C4-2B (cell line): ENCODE data around the gene CEP72.

Experiments used
- ZFX ChIP-seq: fragments of 450-650 bp; IDR thresholded peaks from 2 replicates; pipeline ENCODE4 v1.6.1; 2017
- TF ChIP-seq, protein P1 (sequence below): fragments of 450-650 bp; conservative IDR thresholded peaks from 2 replicates; pipeline ENCODE4 v1.5.1; 2017; ENCODE audit warnings: mild to moderate bottlenecking

DNA sequence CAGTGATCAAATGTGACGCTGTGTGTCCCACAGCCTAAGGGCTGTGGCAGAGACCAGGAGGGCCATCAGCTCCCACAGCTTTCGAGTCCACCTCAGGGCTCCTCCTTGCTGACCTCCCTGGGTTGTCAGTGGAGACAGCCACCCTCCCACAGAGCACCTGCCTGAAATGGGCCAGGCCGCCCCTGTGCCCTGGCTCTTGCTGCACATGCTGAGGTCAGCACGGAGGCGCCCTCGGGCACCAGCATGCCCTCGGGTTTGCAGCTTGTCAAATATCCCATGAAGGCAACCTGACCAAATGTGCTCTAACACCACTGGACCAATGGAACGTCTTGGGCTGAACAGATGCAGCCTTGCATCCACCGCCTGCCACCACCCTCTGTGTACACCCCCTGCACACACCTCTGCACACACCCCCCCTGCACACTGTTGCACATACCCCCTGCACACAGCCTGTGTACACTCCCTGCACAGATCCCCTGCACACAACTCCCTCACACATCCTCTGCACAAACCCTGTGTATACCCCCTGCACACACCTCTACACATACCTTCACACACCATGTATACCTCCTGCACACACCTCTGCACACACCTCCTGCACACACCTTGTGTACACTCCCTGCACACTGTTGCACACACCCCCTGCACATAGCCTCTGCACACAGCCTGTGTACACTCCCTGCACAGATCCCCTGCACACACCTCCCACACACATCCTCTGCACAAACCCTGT lies 2.0 kb upstream of the CEP72 start:
- TF ChIP-seq, protein P1, sequence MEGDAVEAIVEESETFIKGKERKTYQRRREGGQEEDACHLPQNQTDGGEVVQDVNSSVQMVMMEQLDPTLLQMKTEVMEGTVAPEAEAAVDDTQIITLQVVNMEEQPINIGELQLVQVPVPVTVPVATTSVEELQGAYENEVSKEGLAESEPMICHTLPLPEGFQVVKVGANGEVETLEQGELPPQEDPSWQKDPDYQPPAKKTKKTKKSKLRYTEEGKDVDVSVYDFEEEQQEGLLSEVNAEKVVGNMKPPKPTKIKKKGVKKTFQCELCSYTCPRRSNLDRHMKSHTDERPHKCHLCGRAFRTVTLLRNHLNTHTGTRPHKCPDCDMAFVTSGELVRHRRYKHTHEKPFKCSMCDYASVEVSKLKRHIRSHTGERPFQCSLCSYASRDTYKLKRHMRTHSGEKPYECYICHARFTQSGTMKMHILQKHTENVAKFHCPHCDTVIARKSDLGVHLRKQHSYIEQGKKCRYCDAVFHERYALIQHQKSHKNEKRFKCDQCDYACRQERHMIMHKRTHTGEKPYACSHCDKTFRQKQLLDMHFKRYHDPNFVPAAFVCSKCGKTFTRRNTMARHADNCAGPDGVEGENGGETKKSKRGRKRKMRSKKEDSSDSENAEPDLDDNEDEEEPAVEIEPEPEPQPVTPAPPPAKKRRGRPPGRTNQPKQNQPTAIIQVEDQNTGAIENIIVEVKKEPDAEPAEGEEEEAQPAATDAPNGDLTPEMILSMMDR: no peak
- no peak for TF ChIP-seq ZFX
